Skeletal muscle cell (primary cell): ENCODE measurements around the gene LBP.
"Not testable (repeated sequence)": the region's sequence is repeated elsewhere in the genome, so short reads cannot be mapped to it uniquely, and the experiment has no call there.

Experiments
- DNase-seq: peaks from one replicate; pipeline ENCODE4 v3.0.0-alpha.2; 2010; ENCODE audit warnings: low read depth
- H3K4me3 ChIP-seq: 2 replicates; pipeline ENCODE4 v1.5.1; 2011; ENCODE audit warnings: low read depth, mild to moderate bottlenecking, control low read depth, low read length, moderate library complexity

LBP gene

GRCh38 chr20:38377838-38378237 is 31.6 kb downstream of the LBP start:
- H3K4me3 ChIP-seq: not testable (repeated sequence)

GRCh38 chr20:38383147-38383546 is 36.9 kb downstream of the LBP start:
- DNase-seq: no peak
- H3K4me3 ChIP-seq: no peak overlapping the region

More at GRCh38 chr20:38377838-38378237, 31.6 kb downstream of the LBP start:
- not testable (repeated sequence) for DNase-seq

GRCh38 chr20:38386004-38386403 is 39.7 kb downstream of the LBP start:
- DNase-seq: no peak
- no peak overlapping the region for H3K4me3 ChIP-seq

- no peak overlapping the region for H3K4me3 ChIP-seq
- DNase-seq: no peak
These were observed 40.6 kb downstream of the LBP start for GRCh38 chr20:38386851-38387250.

- no peak overlapping the region for H3K4me3 ChIP-seq
- no peak for DNase-seq
These were observed 41.7 kb downstream of the LBP start for GRCh38 chr20:38387953-38388352.

GRCh38 chr20:38392356-38392755 is 46.1 kb downstream of the LBP start:
- DNase-seq: no peak
- no peak overlapping the region for H3K4me3 ChIP-seq

- H3K4me3 ChIP-seq: no peak overlapping the region
- no peak for DNase-seq
These were observed 47.0 kb downstream of the LBP start for GRCh38 chr20:38393259-38393658.

GRCh38 chr20:38395165-38395564 is 48.9 kb downstream of the LBP start:
- DNase-seq: no peak
- H3K4me3 ChIP-seq: no peak overlapping the region

GRCh38 chr20:38395751-38396395 is 49.6 kb downstream of the LBP start:
- not testable (repeated sequence) for DNase-seq, H3K4me3 ChIP-seq

- no peak for DNase-seq
- no peak overlapping the region for H3K4me3 ChIP-seq
These were observed 55.8 kb downstream of the LBP start for GRCh38 chr20:38402089-38402488.

GRCh38 chr20:38402816-38403215 is 56.5 kb downstream of the LBP start:
- DNase-seq: no peak
- no peak overlapping the region for H3K4me3 ChIP-seq

- no peak overlapping the region for H3K4me3 ChIP-seq
These were observed 57.7 kb downstream of the LBP start for GRCh38 chr20:38404016-38404415.

GRCh38 chr20:38405132-38405531 is 58.9 kb downstream of the LBP start:
- DNase-seq: no peak
- no peak overlapping the region for H3K4me3 ChIP-seq

More at GRCh38 chr20:38404016-38404415, 57.7 kb downstream of the LBP start:
- no peak for DNase-seq

- no peak overlapping the region for H3K4me3 ChIP-seq
- DNase-seq: no peak
These were observed 60.2 kb downstream of the LBP start for GRCh38 chr20:38406476-38406875.

GRCh38 chr20:38407321-38407720 is 61.0 kb downstream of the LBP start:
- DNase-seq: no peak
- no peak overlapping the region for H3K4me3 ChIP-seq

- not testable (repeated sequence) for DNase-seq, H3K4me3 ChIP-seq
These were observed 61.5 kb downstream of the LBP start for GRCh38 chr20:38407822-38408221.

GRCh38 chr20:38412877-38413577 is 66.7 kb downstream of the LBP start:
- no peak for DNase-seq
- no peak overlapping the region for H3K4me3 ChIP-seq

- no peak overlapping the region for H3K4me3 ChIP-seq
- DNase-seq: no peak
These were observed 68.6 kb downstream of the LBP start for GRCh38 chr20:38414769-38415450.

- H3K4me3 ChIP-seq: no peak overlapping the region
- no peak for DNase-seq
These were observed 72.4 kb downstream of the LBP start for GRCh38 chr20:38418509-38419204.
